IMR-90 (cell line): ENCODE measurements around the gene PLD6. TPM values are rescaled to one million over a fixed set of nuclear protein-coding genes. Genes with fewer than 3 reads are reported as not detected.

Experiments used
- ATAC-seq: fragments of 200-7000 bp; cut with Tn5 transposase; 2 replicates; pipeline ENCODE4 v1.9.1; 2020; ENCODE audit warnings: low read depth, mild to moderate bottlenecking, moderate library complexity
- BruUV-seq: library from RNA; stranded (reverse); fragments of 400-500 nt; replicated peaks from 2 replicates; lab custom pipeline; 2021; lab: Mats Ljungman, UMichigan
- CTCF ChIA-PET: fragments of 300-600 bp; formaldehyde crosslinking; extraction: SDS; loops from one replicate; lab custom pipeline; 2021; ENCODE audit warnings: antibody characterized with exemption; lab: Yijun Ruan, JAX
- POLR2A ChIA-PET: fragments of 300-600 bp; sonication (Branson Sonifier 250); formaldehyde crosslinking; loops from one replicate; lab custom pipeline; 2022; ENCODE audit warnings: antibody characterized with exemption; ENCODE audit not compliant: unreplicated experiment; lab: Charles Lee
- DNase-seq: peaks from one replicate; pipeline ENCODE4 v3.0.0; 2013
- H2AFZ ChIP-seq: replicated peaks from 2 replicates; pipeline ENCODE3; 2013; ENCODE audit warnings: low read length, mild to moderate bottlenecking; ENCODE audit not compliant: poor library complexity
- H2AK5ac ChIP-seq: 2 replicates; pipeline ENCODE4 v1.6.1; 2013; ENCODE audit warnings: low read depth, low read length, inconsistent platforms
- H2AK9ac ChIP-seq: replicated peaks from 2 replicates; pipeline ENCODE3; 2013; ENCODE audit warnings: mild to moderate bottlenecking, low read depth, low read length, moderate library complexity; ENCODE audit not compliant: poor library complexity
- H2BK120ac ChIP-seq: 2 replicates; pipeline ENCODE4 v1.6.1; 2013; ENCODE audit warnings: low read depth, low read length, inconsistent platforms
- H2BK15ac ChIP-seq: 3 replicates; pipeline ENCODE4 v1.6.1; 2013; ENCODE audit warnings: low read depth, low read length, inconsistent platforms
- H2BK20ac ChIP-seq: 2 replicates; pipeline ENCODE4 v1.6.1; 2013; ENCODE audit warnings: low read depth, mild to moderate bottlenecking, inconsistent platforms, low read length, moderate library complexity
- H2BK5ac ChIP-seq: 2 replicates; pipeline ENCODE4 v1.6.1; 2013; ENCODE audit warnings: mild to moderate bottlenecking, low read depth, low read length, inconsistent platforms; ENCODE audit not compliant: poor library complexity, severe bottlenecking
- H3K14ac ChIP-seq: replicated peaks from 2 replicates; pipeline ENCODE4 v1.6.1; 2013; ENCODE audit warnings: low read depth, low read length, inconsistent platforms
- H3K18ac ChIP-seq: 2 replicates; pipeline ENCODE4 v1.6.1; 2013; ENCODE audit warnings: low read depth, low read length, control low read depth
- H3K23ac ChIP-seq: 2 replicates; pipeline ENCODE4 v1.6.1; 2013; ENCODE audit warnings: low read depth, low read length, inconsistent platforms
- H3K27ac ChIP-seq: 2 replicates; pipeline ENCODE4 v1.5.1; 2013; ENCODE audit warnings: mild to moderate bottlenecking, control low read depth, low read length; ENCODE audit not compliant: insufficient read depth
- H3K27me3 ChIP-seq: 2 replicates; pipeline ENCODE4 v1.6.1; 2013; ENCODE audit warnings: low read length; ENCODE audit not compliant: control insufficient read depth, insufficient read depth
- H3K36me3 ChIP-seq: 2 replicates; pipeline ENCODE4 v1.6.1; 2013; ENCODE audit warnings: low read length, mixed read lengths; ENCODE audit not compliant: control insufficient read depth, insufficient read depth
- H3K4ac ChIP-seq: 2 replicates; pipeline ENCODE4 v1.6.1; 2013; ENCODE audit warnings: low read depth, low read length, inconsistent platforms
- H3K4me1 ChIP-seq: 2 replicates; pipeline ENCODE4 v1.6.1; 2013; ENCODE audit warnings: low read length, mixed read lengths; ENCODE audit not compliant: control insufficient read depth, insufficient read depth
- H3K4me2 ChIP-seq: 2 replicates; pipeline ENCODE4 v1.6.1; 2013; ENCODE audit warnings: low read depth, mild to moderate bottlenecking, control low read depth, low read length, moderate library complexity
- H3K4me3 ChIP-seq: 2 replicates; pipeline ENCODE4 v1.5.1; 2013; ENCODE audit warnings: low read depth, mild to moderate bottlenecking, control low read depth, low read length, moderate library complexity; ENCODE audit not compliant: insufficient read depth
- H3K56ac ChIP-seq: 2 replicates; pipeline ENCODE4 v1.6.1; 2013; ENCODE audit warnings: low read length, inconsistent platforms; ENCODE audit not compliant: insufficient read depth; ENCODE audit errors: extremely low read depth
- H3K79me1 ChIP-seq, 2 experiments: 2 replicates each; pipeline ENCODE4 v1.6.1; 2013; ENCODE audit warnings: low read length in 2 of 2, inconsistent platforms in 1 of 2, low read depth in 1 of 2
- H3K9ac ChIP-seq: 2 replicates; pipeline ENCODE4 v1.6.1; 2013; ENCODE audit warnings: low read depth, low read length, control low read depth
- H3K9me1 ChIP-seq: 2 replicates; pipeline ENCODE4 v1.6.1; 2013; ENCODE audit warnings: low read length, inconsistent platforms; ENCODE audit not compliant: insufficient read depth
- H3K9me3 ChIP-seq: 2 replicates; pipeline ENCODE4 v1.6.1; 2013; ENCODE audit warnings: low read length; ENCODE audit not compliant: control insufficient read depth, insufficient read depth
- H4K20me1 ChIP-seq: 2 replicates; pipeline ENCODE4 v1.6.1; 2013; ENCODE audit warnings: low read length, inconsistent platforms; ENCODE audit not compliant: insufficient read depth
- H4K5ac ChIP-seq: 2 replicates; pipeline ENCODE4 v1.6.1; 2013; ENCODE audit warnings: mild to moderate bottlenecking, low read depth, low read length, control low read depth
- H4K8ac ChIP-seq, 2 experiments: 2 replicates each; pipeline ENCODE4 v1.6.1; 2013; ENCODE audit warnings: low read depth in 2 of 2, low read length in 2 of 2, control low read depth in 1 of 2, inconsistent platforms in 1 of 2
- H4K91ac ChIP-seq: 2 replicates; pipeline ENCODE4 v1.6.1; 2013; ENCODE audit warnings: low read depth, low read length, inconsistent platforms; ENCODE audit not compliant: insufficient read depth
- BHLHE40 ChIP-seq: fragments of 150-350 bp; IDR thresholded peaks from 2 replicates; pipeline ENCODE4 v1.6.1; 2016; ENCODE audit warnings: mild to moderate bottlenecking, low read depth, low read length
- CEBPB ChIP-seq: IDR thresholded peaks from 2 replicates; pipeline ENCODE4 v1.6.1; 2012; ENCODE audit warnings: low read depth, low read length, improper control_type of control experiment
- CHD1 ChIP-seq: IDR thresholded peaks from 2 replicates; pipeline ENCODE4 v1.6.1; 2012; ENCODE audit warnings: low read depth, low read length, improper control_type of control experiment
- FOS ChIP-seq: fragments of 150-350 bp; IDR thresholded peaks from 2 replicates; pipeline ENCODE4 v1.6.1; 2016; ENCODE audit warnings: low read depth, low read length
- MAFK ChIP-seq: IDR thresholded peaks from 2 replicates; pipeline ENCODE4 v1.6.1; 2012; ENCODE audit warnings: low read depth, low read length, improper control_type of control experiment
- MAZ ChIP-seq: IDR thresholded peaks from 2 replicates; pipeline ENCODE4 v1.6.1; 2012; ENCODE audit warnings: low read depth, mild to moderate bottlenecking, low read length, improper control_type of control experiment, moderate library complexity, borderline replicate concordance
- MXI1 ChIP-seq: IDR thresholded peaks from 2 replicates; pipeline ENCODE4 v1.6.1; 2012; ENCODE audit warnings: low read depth, mild to moderate bottlenecking, low read length, moderate library complexity, borderline replicate concordance
- NFE2L2 ChIP-seq: fragments of 150-350 bp; IDR thresholded peaks from 2 replicates; pipeline ENCODE4 v1.6.1; 2016; ENCODE audit warnings: low read depth, mild to moderate bottlenecking, low read length
- POLR2A ChIP-seq: IDR thresholded peaks from 2 replicates; pipeline ENCODE4 v1.6.1; 2012; ENCODE audit warnings: mild to moderate bottlenecking, low read depth, low read length
- RAD21 ChIP-seq: IDR thresholded peaks from 2 replicates; pipeline ENCODE4 v1.6.1; 2012; ENCODE audit warnings: low read length, improper control_type of control experiment
- RCOR1 ChIP-seq: IDR thresholded peaks from 2 replicates; pipeline ENCODE4 v1.6.1; 2012; ENCODE audit warnings: mild to moderate bottlenecking, low read length, improper control_type of control experiment; ENCODE audit not compliant: insufficient replicate concordance
- RFX5 ChIP-seq: IDR thresholded peaks from 2 replicates; pipeline ENCODE4 v1.8.0; 2012; ENCODE audit warnings: low read depth, mild to moderate bottlenecking, low read length, moderate library complexity
- SMC3 ChIP-seq: fragments of 150-350 bp; IDR thresholded peaks from 2 replicates; pipeline ENCODE4 v1.6.1; 2016; ENCODE audit warnings: low read depth, mild to moderate bottlenecking, antibody characterized with exemption, low read length, moderate library complexity
- WGBS, 2 experiments: methylation state at CpG; one replicate each; pipeline versions ENCODE4 v1.1.5 to v1.1.7; 2013; ENCODE audit warnings: missing lambda C conversion rate in 2 of 2; ENCODE audit not compliant: insufficient read length in 1 of 2; ENCODE audit errors: extremely low coverage in 2 of 2; 5-methylcytosine and 5-hydroxymethylcytosine counted together
- dilution Hi-C: fragments of 300-500 bp; cut with HindIII; formaldehyde crosslinking; loops from one replicate; pipeline ENCODE4 v1.14.3; 2018; ENCODE audit warnings: low sequenced_read_pairs; ENCODE audit not compliant: unreplicated experiment
- in situ Hi-C: fragments of 300-500 bp; cut with MboI; formaldehyde crosslinking; loops from 3 replicates; pipeline ENCODE4 v1.14.3; 2019; ENCODE audit warnings: low sequenced_read_pairs, inconsistent platforms, mixed read lengths
- intact Hi-C: fragments of 100-400 bp; cut with micrococcal nuclease; formaldehyde crosslinking; loops from 2 replicates; pipeline ENCODE4 v1.10.0; 2022
- polyA plus RNA-seq, 3 experiments: library from polyadenylated mRNA; depleted of rRNA; stranded (reverse); fragments of >200 nt; gene quantifications; 2 replicates each; pipeline ENCODE4 v1.2.3, GENCODE V29; 2012; ENCODE audit warnings: low replicate concordance in 1 of 3
- total RNA-seq: library from RNA; depleted of rRNA; stranded (reverse); fragments of >200 nt; gene quantifications from 2 replicates; pipeline ENCODE4 v1.2.3, GENCODE V29; 2012
- TF ChIP-seq, protein P1 (sequence below): fragments of 150-350 bp; IDR thresholded peaks from 2 replicates; pipeline ENCODE4 v1.6.1; 2017; ENCODE audit warnings: mild to moderate bottlenecking, antibody characterized with exemption, low read length, low read depth

The PLD6 gene
- total and polyA plus RNA-seq, 2 of the 4 experiments (the other 2 are of a cell fraction): 1.1 to 1.5 TPM

GRCh38 chr17:17180141-17180603 is 26.0 kb downstream of the PLD6 start:
- no peak overlapping the region for H3K14ac ChIP-seq
- ATAC-seq (no peak), DNase-seq (no peak)
- H4K8ac ChIP-seq: no peak overlapping the region
- H3K4me2 ChIP-seq: no peak overlapping the region
- no peak overlapping the region for H2AK5ac ChIP-seq
- no TSS peak for BruUV-seq
- H2AK9ac ChIP-seq: no peak overlapping the region
- H4K20me1 ChIP-seq: no peaks in the 10 kb centered on the region
- in situ Hi-C loops (no loop called here), intact Hi-C loops (no loop called here), dilution Hi-C loops (no loop called here)
- H3K9me1 ChIP-seq: peaks cover 6% of the 10 kb centered on the region
- H3K27ac ChIP-seq: no peak overlapping the region
- no peaks in the 10 kb centered on the region for H3K4me1 ChIP-seq
- no peaks in the 10 kb centered on the region for H3K27me3 ChIP-seq
- no peak overlapping the region for H3K56ac ChIP-seq
- H3K18ac ChIP-seq: no peak overlapping the region
- ChIA-PET CTCF (interaction anchor here (0.5 kb wide), 1 partner anchor 112 kb away, joined by 3 read pairs; no protein-coding TSS in a partner anchor), POLR2A (no interaction called here)
- no peak overlapping the region for H4K91ac ChIP-seq
- H3K4ac ChIP-seq: no peak overlapping the region
- H2BK20ac ChIP-seq: no peak overlapping the region
- H2BK15ac ChIP-seq: no peak overlapping the region
- H3K36me3 ChIP-seq: peaks cover 71% of the 10 kb centered on the region
- no peaks in the 10 kb centered on the region for H3K9me3 ChIP-seq
- H2BK5ac ChIP-seq: no peak overlapping the region
- H2AFZ ChIP-seq: no peak overlapping the region
- no peak overlapping the region for H3K9ac ChIP-seq
- H2BK120ac ChIP-seq: no peak overlapping the region
- no peak overlapping the region for H3K23ac ChIP-seq
- no peak overlapping the region for H3K4me3 ChIP-seq
- TF ChIP-seq POLR2A (no peak), SMC3 (no peak), MAZ (no peak), MXI1 (no peak), MAFK (no peak), NFE2L2 (no peak), FOS (no peak), CEBPB (no peak), RAD21 (no peak), CHD1 (no peak), RCOR1 (no peak), RFX5 (no peak), BHLHE40 (no peak)
- TF ChIP-seq, protein P1, sequence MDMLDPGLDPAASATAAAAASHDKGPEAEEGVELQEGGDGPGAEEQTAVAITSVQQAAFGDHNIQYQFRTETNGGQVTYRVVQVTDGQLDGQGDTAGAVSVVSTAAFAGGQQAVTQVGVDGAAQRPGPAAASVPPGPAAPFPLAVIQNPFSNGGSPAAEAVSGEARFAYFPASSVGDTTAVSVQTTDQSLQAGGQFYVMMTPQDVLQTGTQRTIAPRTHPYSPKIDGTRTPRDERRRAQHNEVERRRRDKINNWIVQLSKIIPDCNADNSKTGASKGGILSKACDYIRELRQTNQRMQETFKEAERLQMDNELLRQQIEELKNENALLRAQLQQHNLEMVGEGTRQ: no peak
- 94% methylated on average over 3 of the region's 9 CpGs; no CpG with 5 or more reads in 1 of the 2 experiments for WGBS, 2 experiments
- peaks cover 0 to 15% of the 10 kb centered on the region in 2 experiments; a peak in 3 of 4 replicates for H3K79me1 ChIP-seq
- H4K5ac ChIP-seq: no peak overlapping the region
